Uterus (tissue), 2 donors: ENCODE data around the gene PFDN4.

Experiments
- CTCF ChIP-seq, 4 experiments: fragments of 200-600 bp in 2 of 4; fragments of 450-650 bp in 2 of 4; sonication (generic) in 2 of 4; IDR thresholded peaks; one replicate each; pipeline ENCODE4 v1.5.1; 2016 to 2019; ENCODE audit warnings: antibody characterized with exemption in 4 of 4, mild to moderate bottlenecking in 2 of 4, moderate library complexity in 1 of 4
- POLR2A ChIP-seq, 2 donors: fragments of 450-650 bp; IDR thresholded peaks; one replicate each; pipeline ENCODE4 v1.6.1; 2016; ENCODE audit warnings: antibody characterized with exemption in 2 of 2, mild to moderate bottlenecking in 1 of 2, moderate library complexity in 1 of 2

GRCh38 chr20:54188132-54188849 is 19.6 kb upstream of the PFDN4 start:
- TF ChIP-seq CTCF (IDR thresholded peaks at IDR 0.05) (no peak), POLR2A (IDR thresholded peaks at IDR 0.05) (no peak)
